ES-I3 (cell line): ENCODE measurements around the gene TNFRSF1A.
"Not testable (repeated sequence)": the region's sequence is repeated elsewhere in the genome, so short reads cannot be mapped to it uniquely, and the experiment has no call there.

Experiments used
- H3K36me3 ChIP-seq: 2 replicates; pipeline ENCODE4 v1.6.1; 2013; ENCODE audit warnings: mild to moderate bottlenecking, low read length, control low read depth, moderate library complexity; ENCODE audit not compliant: insufficient read depth
- H3K4me1 ChIP-seq: 2 replicates; pipeline ENCODE4 v1.6.1; 2013; ENCODE audit warnings: mild to moderate bottlenecking, control low read depth, low read length; ENCODE audit not compliant: insufficient read depth
- H3K9ac ChIP-seq: 2 replicates; pipeline ENCODE4 v1.6.1; 2013; ENCODE audit warnings: low read depth, mild to moderate bottlenecking, low read length, moderate library complexity
- H3K9me3 ChIP-seq: 2 replicates; pipeline ENCODE4 v1.6.1; 2013; ENCODE audit warnings: mild to moderate bottlenecking, low read length, moderate library complexity; ENCODE audit not compliant: control insufficient read depth, insufficient read depth

TNFRSF1A gene

DNA sequence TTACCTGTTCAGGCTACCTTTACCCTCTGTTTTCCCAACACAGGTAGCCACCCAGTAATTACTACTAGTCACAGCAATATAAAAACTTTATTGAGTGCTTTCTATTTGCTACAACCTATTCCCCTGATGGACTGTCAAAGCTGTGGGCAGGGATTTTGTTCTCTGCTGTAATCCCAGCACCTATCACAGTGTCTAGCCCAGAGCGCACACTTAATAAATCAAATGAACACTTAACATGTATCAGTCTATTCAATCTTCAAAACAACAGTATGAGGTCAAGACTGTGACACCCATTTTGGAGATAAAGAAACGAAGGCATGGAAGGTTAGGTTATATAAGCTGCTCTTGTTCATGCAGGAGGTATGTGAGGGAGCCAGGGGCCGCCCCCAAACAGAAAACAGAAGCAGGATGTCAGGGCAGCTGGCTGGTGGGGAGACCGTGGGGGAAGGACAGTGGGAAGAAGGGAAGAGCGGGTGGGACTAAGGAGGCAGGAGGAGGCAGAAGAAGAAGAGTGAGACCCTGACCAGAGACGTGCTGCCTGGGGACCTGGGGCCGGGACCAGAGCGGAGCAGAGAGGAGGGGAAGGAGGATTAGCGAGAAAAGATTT, 1.7 kb downstream of the TNFRSF1A start:
- Histone ChIP-seq H3K9ac (peak overlapping the region; percentile 81), H3K4me1 (peaks cover 51% of the 10 kb centered on the region), H3K9me3 (no peaks in the 10 kb centered on the region), H3K36me3 (no peaks in the 10 kb centered on the region; the same call in 1 of the 2 replicates)

DNA sequence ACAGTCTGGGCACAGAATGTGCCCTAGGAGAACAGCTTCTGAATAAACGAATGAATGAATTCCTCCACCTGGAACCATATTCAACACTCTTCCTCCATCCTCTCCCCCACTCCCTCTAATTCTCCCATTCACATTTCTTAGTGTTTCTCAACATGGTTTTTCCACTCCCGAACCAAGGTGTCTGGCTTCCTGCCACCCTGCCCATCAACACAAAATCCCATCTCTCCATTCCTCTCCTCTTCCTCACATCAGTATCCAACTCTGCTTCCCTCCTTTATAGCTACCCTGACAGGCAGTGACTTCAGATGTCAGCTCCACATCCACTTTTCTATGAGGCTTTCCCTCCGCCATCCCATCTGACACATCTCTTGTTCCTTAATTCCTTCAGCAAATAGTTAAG, 2.9 kb downstream of the TNFRSF1A start:
- H3K9ac ChIP-seq = peak overlapping the region; percentile 6; the same call in 1 of the 2 replicates
- peaks cover 6% of the 10 kb centered on the region; the same call in 1 of the 2 replicates for H3K36me3 ChIP-seq
- H3K4me1 ChIP-seq = peaks cover 56% of the 10 kb centered on the region
- no peaks in the 10 kb centered on the region for H3K9me3 ChIP-seq

DNA sequence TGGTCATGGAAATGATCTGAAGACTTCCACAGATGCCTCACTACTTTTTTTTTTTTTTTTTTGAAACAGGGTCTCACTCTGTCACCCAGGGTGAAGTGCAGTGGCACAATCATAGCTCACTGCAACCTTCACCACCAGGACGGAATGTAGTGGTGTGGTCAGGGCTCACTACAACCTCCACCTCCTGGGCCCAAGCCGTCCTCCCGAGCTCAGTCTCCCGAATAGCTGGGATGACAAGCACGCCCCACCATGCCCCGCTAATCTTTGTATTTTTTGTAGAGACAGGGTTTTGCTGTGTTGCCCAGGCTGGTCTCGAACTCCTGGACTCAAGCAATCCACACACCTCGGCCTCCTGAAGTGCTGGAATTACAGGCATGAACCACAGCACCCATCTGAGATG, 3.3 kb downstream of the TNFRSF1A start:
- peaks cover 52% of the 10 kb centered on the region for H3K4me1 ChIP-seq
- not testable (repeated sequence) for H3K9ac ChIP-seq

DNA sequence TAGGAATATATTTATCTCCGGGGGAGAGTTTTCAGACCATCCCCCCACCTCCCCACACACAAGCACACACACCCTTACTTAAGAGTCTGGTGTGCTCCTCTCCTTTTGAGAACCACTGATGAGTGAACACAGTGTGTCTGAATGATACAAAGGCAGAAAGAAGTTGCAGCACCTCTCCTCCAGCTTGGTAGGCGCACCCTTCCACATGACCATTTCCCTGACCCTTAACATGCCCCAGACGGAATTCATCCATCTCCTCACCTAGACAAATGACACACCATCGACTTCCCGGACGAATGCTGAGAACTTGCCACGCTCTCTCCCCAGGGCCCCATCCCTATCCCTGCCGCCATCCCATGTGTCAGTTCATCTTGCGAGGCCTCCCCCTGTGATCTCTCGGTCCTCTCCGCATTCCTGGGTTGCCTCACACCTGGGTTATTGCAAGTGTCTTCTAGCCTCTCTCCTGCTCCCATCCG, 3.9 kb downstream of the TNFRSF1A start:
- H3K9ac ChIP-seq = no peak overlapping the region; the same call in 1 of the 2 replicates
- H3K4me1 ChIP-seq = peaks cover 48% of the 10 kb centered on the region
- H3K36me3 ChIP-seq = peaks cover 12% of the 10 kb centered on the region
- H3K9me3 ChIP-seq = no peaks in the 10 kb centered on the region

More for the DNA sequence above, 3.3 kb downstream of the TNFRSF1A start:
- not testable (repeated sequence) for H3K36me3 ChIP-seq, H3K9me3 ChIP-seq

DNA sequence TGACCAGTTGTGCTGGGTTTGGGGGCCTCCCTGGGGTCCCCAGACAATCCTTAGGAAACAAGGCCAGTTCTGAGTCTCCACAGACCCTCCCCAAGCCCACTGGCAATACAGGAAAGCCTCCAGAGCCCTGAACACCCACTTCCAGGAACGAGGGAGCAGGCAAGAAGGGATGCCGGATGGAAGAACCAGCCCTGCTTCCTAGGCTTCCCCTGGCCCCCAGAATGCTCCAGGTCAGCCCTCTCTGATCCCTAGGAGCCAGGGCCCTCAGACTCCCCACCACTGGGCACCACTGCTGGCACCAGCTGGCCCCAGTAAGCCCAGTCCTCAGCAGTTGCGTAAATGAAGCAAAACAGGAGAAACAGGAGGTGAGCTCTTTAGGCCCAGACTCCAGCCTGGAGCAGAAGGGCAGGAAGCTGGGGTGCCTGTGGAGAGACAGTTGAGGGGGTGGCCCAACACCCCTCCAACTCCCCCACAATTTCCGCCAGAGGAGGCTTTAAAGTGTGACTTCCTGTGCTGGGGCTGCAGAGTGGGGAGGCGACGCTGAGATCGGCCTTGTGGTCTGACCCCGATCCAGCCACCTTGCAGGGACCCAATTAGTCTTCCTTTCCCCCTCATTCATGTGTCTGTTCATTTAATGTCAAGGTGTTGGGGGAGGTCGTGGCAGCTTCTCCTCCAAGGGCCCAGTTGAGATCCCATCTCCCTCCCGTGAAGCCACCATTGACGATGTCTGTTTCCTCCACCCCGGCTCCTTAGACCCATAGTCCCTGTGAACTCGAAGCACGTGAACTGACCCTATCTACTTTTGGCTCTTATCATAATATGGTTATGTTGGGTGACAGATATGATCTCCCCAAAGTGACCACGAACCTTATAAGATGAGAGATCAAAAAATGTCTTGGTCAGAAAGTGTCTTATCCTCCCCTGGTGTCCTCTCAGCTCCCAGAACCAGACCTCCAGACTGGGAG, 4.7 kb downstream of the TNFRSF1A start:
- peaks cover 19% of the 10 kb centered on the region for H3K36me3 ChIP-seq
- no peaks in the 10 kb centered on the region for H3K9me3 ChIP-seq
- H3K9ac ChIP-seq = peak overlapping the region; percentile 52
- peaks cover 41% of the 10 kb centered on the region for H3K4me1 ChIP-seq

DNA sequence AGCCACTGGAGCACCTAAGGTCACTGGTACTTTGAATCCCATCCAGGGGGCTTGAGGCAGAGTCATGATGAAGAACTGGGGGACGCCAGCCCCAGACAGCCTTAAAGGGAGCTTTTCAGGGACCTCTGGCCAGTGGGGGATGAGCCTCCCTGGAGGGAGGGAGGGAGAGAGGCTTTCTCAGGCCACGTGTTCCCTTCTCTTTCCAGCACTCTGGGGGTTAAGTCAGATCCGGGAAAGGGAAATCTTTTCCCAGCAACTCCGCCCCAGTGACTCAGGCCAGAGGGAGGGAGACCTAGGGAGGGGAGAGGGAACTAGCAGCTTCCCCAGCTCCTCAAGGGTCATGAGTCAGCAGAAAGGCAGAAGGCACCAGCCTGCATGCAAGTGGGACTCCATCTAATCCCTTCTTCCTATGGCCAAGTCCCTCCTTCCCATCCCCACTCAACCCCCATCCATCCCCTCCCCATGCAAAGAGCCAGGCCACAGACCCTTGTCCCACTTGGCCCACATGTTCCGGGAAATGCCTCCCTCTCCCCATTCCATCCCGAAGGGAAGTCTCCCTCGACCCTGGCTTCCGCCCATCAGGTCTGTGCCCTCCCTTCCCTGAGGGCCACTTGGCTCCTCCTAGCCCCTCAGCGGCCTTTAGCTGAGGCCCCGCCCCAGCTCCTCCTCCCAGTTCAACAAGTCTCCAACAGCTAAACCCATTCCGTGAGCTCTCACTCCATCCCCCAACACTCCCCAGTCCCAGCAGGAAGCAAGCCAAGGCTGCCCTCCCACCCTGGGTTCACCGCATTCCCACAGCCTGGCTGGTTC, 5.6 kb downstream of the TNFRSF1A start:
- Histone ChIP-seq H3K36me3 (peaks cover 21% of the 10 kb centered on the region), H3K9ac (peak overlapping the region; percentile 52), H3K9me3 (no peaks in the 10 kb centered on the region), H3K4me1 (peaks cover 38% of the 10 kb centered on the region)

DNA sequence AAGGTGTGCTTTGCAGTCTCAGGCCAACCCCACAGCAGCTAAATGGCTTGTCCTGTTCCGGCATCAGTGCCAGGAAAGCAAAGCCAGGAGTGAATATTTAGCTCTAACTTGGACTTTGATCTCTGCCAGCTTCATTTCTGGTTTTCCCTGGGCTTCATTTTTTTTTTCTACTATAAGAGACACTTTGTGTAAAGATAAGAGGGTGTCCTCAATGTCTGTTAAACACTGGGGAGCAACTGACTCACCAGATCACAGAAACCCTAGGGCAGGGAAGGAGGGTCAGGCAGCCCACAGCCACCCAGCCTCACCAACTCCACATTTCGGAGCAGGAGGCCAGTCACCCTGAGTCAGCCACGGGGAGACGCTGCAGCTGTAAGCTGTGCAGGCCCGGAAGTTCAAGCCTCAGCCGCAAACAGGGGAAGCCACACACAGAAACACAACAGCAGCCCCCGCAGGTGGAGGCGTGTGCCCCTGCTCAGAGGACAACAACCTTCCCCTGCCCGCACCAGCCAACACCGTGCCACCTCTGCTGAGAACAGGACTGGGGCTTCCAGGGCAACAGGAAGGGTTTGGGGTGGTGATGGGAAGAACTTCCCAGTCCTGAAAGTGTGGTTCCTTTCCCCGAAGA, 6.3 kb downstream of the TNFRSF1A start:
- H3K36me3 ChIP-seq = peaks cover 24% of the 10 kb centered on the region
- H3K4me1 ChIP-seq = peaks cover 38% of the 10 kb centered on the region
- no peaks in the 10 kb centered on the region for H3K9me3 ChIP-seq
- H3K9ac ChIP-seq = peak overlapping the region; percentile 52

DNA sequence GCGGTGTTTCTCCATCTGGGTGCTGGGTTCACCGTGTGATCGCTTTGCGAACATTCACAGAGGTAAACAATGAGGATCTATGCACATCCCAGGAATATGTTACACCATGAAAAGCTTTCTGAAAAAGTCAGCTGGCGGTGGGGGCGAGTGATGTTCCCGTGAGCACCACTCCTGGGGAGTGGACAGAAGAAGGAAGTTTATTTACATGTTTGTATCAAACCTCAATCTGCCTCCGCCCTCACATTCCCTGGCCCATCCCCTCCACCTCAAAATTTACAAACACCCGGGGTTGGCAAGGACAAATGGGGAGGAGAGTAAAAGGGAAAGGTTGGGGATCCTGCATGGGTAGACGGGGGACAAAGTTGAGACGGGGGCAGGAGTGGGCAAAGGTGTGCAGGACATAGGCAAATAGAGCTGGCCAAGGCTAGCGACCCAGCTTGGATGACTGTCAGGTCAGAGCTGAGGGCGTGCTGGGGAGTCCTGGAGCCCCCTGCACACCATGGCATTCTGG, 6.9 kb downstream of the TNFRSF1A start:
- Histone ChIP-seq H3K36me3 (peaks cover 24% of the 10 kb centered on the region), H3K9ac (peak overlapping the region; percentile 52; the same call in 1 of the 2 replicates), H3K4me1 (peaks cover 38% of the 10 kb centered on the region), H3K9me3 (no peaks in the 10 kb centered on the region)

DNA sequence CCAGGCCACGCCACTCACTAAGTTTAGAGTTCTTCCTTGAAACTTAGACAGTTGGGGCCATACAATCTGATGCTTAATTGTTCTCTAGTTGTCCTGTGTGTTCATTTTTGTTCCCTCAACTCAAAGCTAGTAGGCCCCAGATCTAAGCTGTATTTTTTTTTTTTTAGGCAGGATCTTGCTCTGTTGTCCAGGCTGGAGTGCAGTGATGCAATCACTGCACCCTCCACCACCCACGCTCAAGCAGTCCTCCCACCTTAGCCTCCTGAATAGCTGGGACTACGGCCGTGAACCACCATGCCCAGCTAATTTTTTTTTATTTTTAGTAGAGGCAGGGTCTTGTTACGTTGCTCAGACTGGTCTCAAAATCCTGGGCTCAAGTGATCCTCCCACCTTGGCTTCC, 7.5 kb downstream of the TNFRSF1A start:
- H3K9me3 ChIP-seq = no peaks in the 10 kb centered on the region
- H3K36me3 ChIP-seq = peaks cover 27% of the 10 kb centered on the region
- H3K9ac ChIP-seq = no peak overlapping the region
- H3K4me1 ChIP-seq = peaks cover 37% of the 10 kb centered on the region

DNA sequence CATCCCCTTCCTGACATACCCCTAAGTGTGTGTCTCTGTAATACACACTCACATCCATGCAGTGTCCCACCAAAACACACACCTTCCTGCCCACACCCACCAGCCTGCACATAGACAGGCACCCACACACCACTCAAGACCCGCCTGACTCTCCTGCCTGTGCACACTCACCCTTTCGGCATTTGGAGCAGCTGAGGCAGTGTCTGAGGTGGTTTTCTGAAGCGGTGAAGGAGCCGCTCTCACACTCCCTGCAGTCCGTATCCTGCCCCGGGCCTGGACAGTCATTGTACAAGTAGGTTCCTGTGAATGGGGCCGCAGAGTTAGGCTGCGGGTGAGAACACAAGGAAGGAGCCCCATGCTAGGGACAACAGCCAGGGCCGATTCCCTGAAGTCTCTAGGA, 8.3 kb downstream of the TNFRSF1A start:
- H3K9me3 ChIP-seq = no peaks in the 10 kb centered on the region
- H3K9ac ChIP-seq = no peak overlapping the region
- H3K36me3 ChIP-seq = peaks cover 27% of the 10 kb centered on the region
- peaks cover 29% of the 10 kb centered on the region for H3K4me1 ChIP-seq

DNA sequence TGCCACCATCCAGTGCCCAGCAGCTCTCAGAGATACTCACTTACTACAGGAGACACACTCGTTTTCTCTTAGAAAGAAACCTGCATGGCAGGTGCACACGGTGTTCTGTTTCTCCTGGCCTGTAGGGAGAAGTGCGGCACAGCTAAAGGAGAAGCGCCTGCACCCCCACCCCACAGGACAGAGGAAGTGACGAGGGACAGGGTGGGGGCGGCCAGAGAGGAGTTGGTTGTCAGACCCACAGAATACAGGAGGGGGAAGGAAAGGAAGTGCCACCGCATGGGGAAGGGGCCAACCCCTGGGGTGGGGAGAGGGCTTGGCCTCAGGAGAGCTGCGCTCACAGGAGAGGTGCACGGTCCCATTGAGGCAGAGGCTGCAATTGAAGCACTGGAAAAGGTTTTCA, 8.8 kb downstream of the TNFRSF1A start:
- peaks cover 29% of the 10 kb centered on the region for H3K36me3 ChIP-seq

DNA sequence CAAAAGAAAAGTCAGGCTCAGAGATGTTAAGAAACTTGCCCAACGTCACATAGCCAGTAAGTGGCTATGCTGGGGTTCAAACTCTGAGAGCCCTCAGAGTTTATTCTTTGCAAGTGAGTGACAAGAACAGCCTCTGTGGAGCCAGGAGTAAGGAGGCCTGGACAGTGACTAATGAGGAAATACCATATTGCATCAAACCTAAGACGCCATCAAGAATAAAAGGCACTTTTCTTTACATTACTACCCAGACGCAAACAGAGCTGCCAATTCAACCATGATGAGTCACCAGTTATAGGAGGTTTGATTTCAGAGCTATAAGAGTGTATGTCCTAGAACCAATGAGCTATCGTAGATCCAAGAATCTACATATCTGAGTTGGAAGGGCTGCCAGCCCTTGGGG, 9.4 kb downstream of the TNFRSF1A start:
- Histone ChIP-seq H3K9ac (no peak overlapping the region), H3K36me3 (peaks cover 31% of the 10 kb centered on the region), H3K4me1 (peaks cover 27% of the 10 kb centered on the region), H3K9me3 (no peaks in the 10 kb centered on the region)

More for the DNA sequence above, 8.8 kb downstream of the TNFRSF1A start:
- H3K9me3 ChIP-seq = no peaks in the 10 kb centered on the region
- peaks cover 27% of the 10 kb centered on the region for H3K4me1 ChIP-seq
- H3K9ac ChIP-seq = no peak overlapping the region

DNA sequence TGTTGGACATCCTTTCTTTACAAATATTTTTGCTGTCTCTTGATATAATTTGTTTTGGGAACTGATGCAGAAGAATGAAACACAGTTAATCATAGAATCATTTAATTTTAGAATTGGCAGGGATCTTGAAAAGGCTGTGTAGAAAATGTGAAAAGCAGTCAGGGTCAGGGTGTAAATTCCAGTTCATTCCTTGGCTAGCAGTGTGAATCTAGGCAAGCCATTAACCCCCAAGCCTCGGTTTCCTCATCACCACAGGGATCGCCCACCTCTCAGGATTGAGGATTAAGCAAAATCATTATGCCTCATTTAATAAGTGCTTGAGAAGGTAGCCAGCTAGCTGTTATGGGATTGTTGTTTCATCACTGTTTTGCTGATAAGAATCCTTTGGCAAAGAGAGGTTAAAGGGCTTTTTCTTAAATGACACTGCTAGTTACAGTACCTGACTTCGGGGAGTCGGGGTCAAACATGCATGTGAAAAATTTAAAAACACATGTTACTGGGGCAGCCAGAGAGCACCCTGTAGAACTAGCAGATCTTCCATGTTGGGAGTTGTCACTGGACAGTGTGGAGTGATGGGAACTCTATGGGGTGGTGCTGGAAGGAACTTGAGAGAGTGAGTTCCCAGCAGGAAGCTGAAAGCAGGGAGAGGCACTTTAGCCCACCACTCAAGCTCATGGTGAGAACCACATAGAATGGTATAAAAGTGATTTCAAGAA, 10.7 kb downstream of the TNFRSF1A start:
- Histone ChIP-seq H3K36me3 (peaks cover 31% of the 10 kb centered on the region), H3K9ac (no peak overlapping the region), H3K4me1 (peaks cover 32% of the 10 kb centered on the region), H3K9me3 (no peaks in the 10 kb centered on the region)
